Measurements from ENCODE around the gene LGALS7B. TPM values are rescaled to one million over a fixed set of nuclear protein-coding genes. Genes with fewer than 3 reads are reported as not detected.

LGALS7B gene
- total and polyA plus RNA-seq, 2 of the 8 experiments (the other 6 are each of a cell fraction or from before 2014, with no cell fraction given), result 3.6 TPM; not detected in 1

DNA sequence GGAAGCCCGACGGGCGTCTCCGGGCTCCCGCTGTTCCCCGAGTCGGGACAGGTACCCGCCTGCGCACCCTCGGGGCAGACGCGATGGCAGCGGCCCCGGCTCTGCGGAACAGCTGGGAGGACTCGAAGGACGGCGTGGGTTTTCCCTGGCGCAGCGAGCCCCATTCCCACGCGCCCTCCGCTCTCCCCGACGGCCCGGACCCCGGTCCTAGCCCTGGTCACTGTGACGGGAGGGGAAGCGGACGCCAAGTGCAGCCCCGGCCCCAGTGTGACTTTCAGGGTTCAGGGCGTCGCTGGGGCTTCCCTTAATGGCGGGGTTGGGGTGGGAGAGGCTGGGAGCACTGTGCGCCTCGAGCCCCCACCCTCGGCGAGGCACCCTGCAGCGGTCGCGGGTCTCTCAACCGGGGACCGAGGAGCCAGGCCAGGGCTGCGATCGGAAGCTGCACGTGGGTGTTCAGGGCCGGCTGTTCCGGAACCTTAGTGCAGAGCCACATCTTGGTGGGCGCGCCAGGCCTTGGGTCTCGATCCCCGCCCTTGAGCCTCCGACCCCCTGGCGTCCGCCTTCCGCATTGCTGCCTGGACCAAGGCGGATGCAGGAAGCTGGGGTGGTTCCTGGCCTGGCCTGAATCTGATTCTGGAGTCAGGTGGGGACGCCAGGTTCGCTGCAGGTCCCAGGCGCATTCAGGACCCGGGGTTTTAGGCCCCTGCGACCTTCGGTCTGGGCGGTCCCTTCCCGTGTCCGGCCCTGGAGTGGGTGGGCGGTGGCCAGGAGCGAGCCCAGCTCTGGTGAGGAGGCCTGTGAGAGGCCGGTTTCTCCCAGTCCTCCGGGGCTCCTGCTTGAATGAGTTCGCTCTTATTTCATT, 3.5 kb downstream of the LGALS7B start:
- WGBS, 2 experiments (ENCODE audit: extremely low coverage in 1 of 2, insufficient coverage in 1 of 2, insufficient read length in 1 of 2, insufficient replicate concordance in 2 of 2, low coverage in 1 of 2, low lambda C conversion rate in 2 of 2, missing lambda C conversion rate in 1 of 2), result 25% methylated on average over 38 of the region's 71 CpGs; no CpG with 5 or more reads in 1 of the 2 experiments
- no peak overlapping the region for H3K18ac ChIP-seq (ENCODE audit: extremely low read depth, low read length)
- H4K5ac ChIP-seq (ENCODE audit: insufficient read length, low read depth, low read length), result no peak overlapping the region
- H3K14ac ChIP-seq (ENCODE audit: insufficient read length), result no peak overlapping the region
- H2BK5ac ChIP-seq (ENCODE audit: low read depth, low read length), result no peak overlapping the region
- no peak overlapping the region for H3K56ac ChIP-seq (replicated peaks; ENCODE audit: insufficient read length, low read depth, low read length)
- H3K79me1 ChIP-seq (ENCODE audit: low read depth, low read length), result no peaks in the 10 kb centered on the region
- no peak overlapping the region for H4K91ac ChIP-seq (replicated peaks; ENCODE audit: insufficient read length, low read length)
- H4K20me1 ChIP-seq (replicated peaks in 1 of 2; ENCODE audit: control insufficient read depth in 1 of 2, insufficient read depth in 2 of 2, low read length in 2 of 2), result no peaks in the 10 kb centered on the region
- H3K4me3 ChIP-seq (ENCODE audit: extremely low read depth in 1 of 4, insufficient read depth in 2 of 4, low read depth in 3 of 4, low read length in 4 of 4), result peak overlapping the region in 3 of 4 experiments; percentile 33 to 57 (median 36); a peak in 7 of 8 replicates
- no peaks in the 10 kb centered on the region for H3K23me2 ChIP-seq (ENCODE audit: low read depth, low read length)
- no peak overlapping the region for H3K4ac ChIP-seq (replicated peaks; ENCODE audit: insufficient read length, low read depth, low read length)
- peaks cover 0 to 2% (median 0%) of the 10 kb centered on the region in 4 experiments; a peak in 1 of 7 replicates for H3K4me1 ChIP-seq (replicated peaks in 1 of 4; ENCODE audit: control insufficient read depth in 3 of 4, insufficient read depth in 4 of 4, low read length in 3 of 4)
- POLR2A ChIA-PET (ENCODE audit: partially characterized antibody), result interaction anchor here (0.6 to 1.0 kb wide), 7 partner anchors 18 to 57 kb away, joined by 3 to 5 read pairs (median 3); partner anchors contain the start of genes HNRNPL and LGALS7
- no peak overlapping the region; the same call in 1 of the 2 replicates for H2AFZ ChIP-seq (ENCODE audit: low read length)
- no peak overlapping the region for H3K23ac ChIP-seq (ENCODE audit: insufficient read length)
- no peaks in the 10 kb centered on the region for H3K36me3 ChIP-seq (ENCODE audit: control insufficient read depth in 2 of 4, insufficient read depth in 4 of 4, low read length in 3 of 4)
- no peak overlapping the region for H2AK5ac ChIP-seq (ENCODE audit: low read depth, low read length)
- H3K79me2 ChIP-seq (ENCODE audit: control insufficient read depth in 1 of 2, insufficient read depth in 2 of 2, low read length in 2 of 2), result no peaks in the 10 kb centered on the region
- peak overlapping the region; percentile 22 to 75; a peak in 3 of 4 replicates for H3K4me2 ChIP-seq (ENCODE audit: insufficient read depth in 1 of 2, low read depth in 2 of 2, low read length in 2 of 2)
- DNase-seq (ENCODE audit: low read depth in 1 of 2, low spot score in 2 of 2) (peak in 1 of 2 experiments; percentile 70), FAIRE-seq (no peak)
- H2BK20ac ChIP-seq (ENCODE audit: low read length), result no peak overlapping the region
- H2BK15ac ChIP-seq (ENCODE audit: low read length), result no peak overlapping the region
- CTCF ChIA-PET (ENCODE audit: partially characterized antibody), result interaction anchor here (0.7 kb wide), 1 partner anchor 12 kb away, joined by 3 read pairs; no protein-coding TSS in a partner anchor
- H3K27me3 ChIP-seq (replicated peaks in 1 of 4; ENCODE audit: control insufficient read depth in 3 of 4, extremely low read depth in 1 of 4, insufficient read depth in 3 of 4, low read length in 3 of 4), result peaks cover 0 to 12% (median 3%) of the 10 kb centered on the region in 4 experiments; a peak in 4 of 7 replicates
- no peaks in the 10 kb centered on the region for H3K9me3 ChIP-seq (ENCODE audit: insufficient read depth in 2 of 2, low read depth in 1 of 2, low read length in 1 of 2)
- no peak overlapping the region for H3K9ac ChIP-seq (replicated peaks in 1 of 4; ENCODE audit: extremely low read depth in 1 of 4, low read depth in 3 of 4, low read length in 3 of 4)
- no peak overlapping the region for H2BK12ac ChIP-seq (ENCODE audit: low read depth, low read length)
- H4K8ac ChIP-seq (ENCODE audit: extremely low read depth, insufficient read depth, low read length), result no peak overlapping the region
- no peak overlapping the region for H3K27ac ChIP-seq (ENCODE audit: low read depth, low read length)
- H2BK120ac ChIP-seq (replicated peaks; ENCODE audit: low read depth, low read length), result no peak overlapping the region
- TF ChIP-seq, protein P1, sequence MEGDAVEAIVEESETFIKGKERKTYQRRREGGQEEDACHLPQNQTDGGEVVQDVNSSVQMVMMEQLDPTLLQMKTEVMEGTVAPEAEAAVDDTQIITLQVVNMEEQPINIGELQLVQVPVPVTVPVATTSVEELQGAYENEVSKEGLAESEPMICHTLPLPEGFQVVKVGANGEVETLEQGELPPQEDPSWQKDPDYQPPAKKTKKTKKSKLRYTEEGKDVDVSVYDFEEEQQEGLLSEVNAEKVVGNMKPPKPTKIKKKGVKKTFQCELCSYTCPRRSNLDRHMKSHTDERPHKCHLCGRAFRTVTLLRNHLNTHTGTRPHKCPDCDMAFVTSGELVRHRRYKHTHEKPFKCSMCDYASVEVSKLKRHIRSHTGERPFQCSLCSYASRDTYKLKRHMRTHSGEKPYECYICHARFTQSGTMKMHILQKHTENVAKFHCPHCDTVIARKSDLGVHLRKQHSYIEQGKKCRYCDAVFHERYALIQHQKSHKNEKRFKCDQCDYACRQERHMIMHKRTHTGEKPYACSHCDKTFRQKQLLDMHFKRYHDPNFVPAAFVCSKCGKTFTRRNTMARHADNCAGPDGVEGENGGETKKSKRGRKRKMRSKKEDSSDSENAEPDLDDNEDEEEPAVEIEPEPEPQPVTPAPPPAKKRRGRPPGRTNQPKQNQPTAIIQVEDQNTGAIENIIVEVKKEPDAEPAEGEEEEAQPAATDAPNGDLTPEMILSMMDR (IDR thresholded peaks at IDR 0.05; ENCODE audit: control extremely low read depth in 1 of 3, insufficient read depth in 1 of 3, low read depth in 1 of 3, low read length in 3 of 3), result peak; percentile 39 to 52 (median 51)
- no peak for TF ChIP-seq TBP (IDR thresholded peaks at IDR 0.05; ENCODE audit: low read depth, low read length)
- TF ChIP-seq GABPA (IDR thresholded peaks at IDR 0.05; ENCODE audit: borderline replicate concordance, insufficient read depth, low read length), result no peak
- no peak for TF ChIP-seq CEBPB (IDR thresholded peaks at IDR 0.05; ENCODE audit: low read depth, low read length)
- 0 out of 2 replicates have a peak, but pooled peaks have one; percentile 29 for TF ChIP-seq TEAD4 (IDR thresholded peaks at IDR 0.05; ENCODE audit: low read depth, low read length)
- TF ChIP-seq, protein P2, sequence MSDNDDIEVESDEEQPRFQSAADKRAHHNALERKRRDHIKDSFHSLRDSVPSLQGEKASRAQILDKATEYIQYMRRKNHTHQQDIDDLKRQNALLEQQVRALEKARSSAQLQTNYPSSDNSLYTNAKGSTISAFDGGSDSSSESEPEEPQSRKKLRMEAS (IDR thresholded peaks at IDR 0.05), result peak; percentile 69; the same call in 1 of the 2 replicates
- TF ChIP-seq KDM4A (IDR thresholded peaks at IDR 0.05; ENCODE audit: low read depth, low read length, severe bottlenecking), result no peak
